Hepatocyte (in vitro differentiated cells): Measurements from ENCODE around the gene PEX11B. TPM values are rescaled to one million over a fixed set of nuclear protein-coding genes. Genes with fewer than 3 reads are reported as not detected.

Experiments
- DNase-seq: peaks from one replicate; pipeline ENCODE4 v3.0.0-alpha.2; 2016; ENCODE audit warnings: low spot score
- H2AFZ ChIP-seq: fragments of 200-600 bp; sonication (generic); 2 replicates; pipeline ENCODE4 v1.6.0; 2016; ENCODE audit warnings: antibody characterized with exemption, mild to moderate bottlenecking
- H3K27ac ChIP-seq: fragments of 200-600 bp; sonication (generic); 2 replicates; pipeline ENCODE4 v1.5.1; 2016; ENCODE audit warnings: mild to moderate bottlenecking
- H3K27me3 ChIP-seq: fragments of 200-600 bp; sonication (generic); 2 replicates; pipeline ENCODE4 v1.6.1; 2016
- H3K36me3 ChIP-seq: fragments of 200-600 bp; sonication (generic); replicated peaks from 2 replicates; pipeline ENCODE4 v1.5.1; 2016; ENCODE audit warnings: low read depth; ENCODE audit not compliant: insufficient read depth
- H3K4me1 ChIP-seq: fragments of 200-600 bp; sonication (generic); 2 replicates; pipeline ENCODE4 v1.5.1; 2016; ENCODE audit warnings: mild to moderate bottlenecking, moderate library complexity; ENCODE audit not compliant: insufficient read depth
- H3K4me2 ChIP-seq: fragments of 200-600 bp; sonication (generic); 2 replicates; pipeline ENCODE4 v1.6.0; 2016
- H3K4me3 ChIP-seq: fragments of 200-600 bp; sonication (generic); 2 replicates; pipeline ENCODE4 v1.5.1; 2016; ENCODE audit warnings: mild to moderate bottlenecking
- H3K79me2 ChIP-seq: fragments of 200-600 bp; sonication (generic); 2 replicates; pipeline ENCODE4 v1.6.0; 2017; ENCODE audit warnings: mild to moderate bottlenecking
- H3K9me2 ChIP-seq: fragments of 200-600 bp; sonication (generic); replicated peaks from 2 replicates; pipeline ENCODE4 v1.6.0; 2017; ENCODE audit warnings: mild to moderate bottlenecking; ENCODE audit not compliant: insufficient read depth
- H3K9me3 ChIP-seq: fragments of 200-600 bp; sonication (generic); 2 replicates; pipeline ENCODE4 v1.5.1; 2016; ENCODE audit warnings: low read depth, mild to moderate bottlenecking
- H4K20me1 ChIP-seq: fragments of 200-600 bp; sonication (generic); 2 replicates; pipeline ENCODE4 v1.6.0; 2016; ENCODE audit warnings: mild to moderate bottlenecking; ENCODE audit not compliant: insufficient read depth, poor library complexity, severe bottlenecking
- EZH2 ChIP-seq: fragments of 200-600 bp; sonication (generic); IDR thresholded peaks from 2 replicates; pipeline ENCODE4 v1.6.1; 2016; ENCODE audit warnings: antibody characterized with exemption, mild to moderate bottlenecking, borderline replicate concordance
- EZH2phosphoT487 ChIP-seq: fragments of 200-600 bp; sonication (generic); IDR thresholded peaks from one replicate; pipeline ENCODE4 v1.6.1; 2018; ENCODE audit warnings: antibody characterized with exemption, mild to moderate bottlenecking, low read depth, moderate library complexity; ENCODE audit not compliant: unreplicated experiment, severe bottlenecking
- WGBS: methylation state at CpG from one replicate; pipeline ENCODE4 v1.1.6; 2016; ENCODE audit warnings: low lambda C conversion rate; ENCODE audit errors: missing lambda C conversion rate; 5-methylcytosine and 5-hydroxymethylcytosine counted together
- polyA plus RNA-seq: library from polyadenylated mRNA; unstranded; fragments of >200 nt; fragmentation: Nextera tagmentation; extraction: Ambion mirVana; gene quantifications from 2 replicates; pipeline ENCODE4 v1.2.1, GENCODE V29; 2016
- total RNA-seq: library from RNA; depleted of rRNA; stranded (reverse); fragments of >200 nt; gene quantifications from 2 replicates; pipeline ENCODE4 v1.2.3, GENCODE V29; 2014
- TF ChIP-seq, protein P1 (sequence below): fragments of 200-600 bp; sonication (generic); IDR thresholded peaks from 2 replicates; pipeline ENCODE4 v1.5.1; 2016; ENCODE audit warnings: antibody characterized with exemption, mild to moderate bottlenecking; ENCODE audit not compliant: poor library complexity

PEX11B gene
- total and polyA plus RNA-seq, 2 experiments from 2014 or later = 28.1 to 30.4 TPM

DNA sequence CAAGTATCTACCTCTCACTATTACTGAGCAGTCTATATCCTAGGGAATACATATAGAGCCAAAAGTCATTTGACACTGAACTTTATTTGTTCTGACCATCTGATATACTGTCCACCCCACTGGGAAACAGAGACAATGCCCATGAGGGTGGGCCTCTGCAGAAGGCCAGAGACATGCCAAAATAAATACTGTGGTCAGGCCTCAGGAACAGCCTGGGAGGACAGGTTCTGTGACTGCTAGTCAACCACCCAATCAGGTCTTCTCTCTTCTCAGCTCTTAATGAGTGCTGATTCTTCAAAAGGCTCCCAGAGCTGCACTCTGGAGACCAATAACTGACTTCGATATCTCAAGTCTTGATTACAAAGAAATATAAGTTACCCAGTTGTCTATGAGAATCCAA, 27.4 kb downstream of the PEX11B start:
- Histone ChIP-seq H4K20me1 (no peaks in the 10 kb centered on the region), H3K4me2 (peak overlapping the region; percentile 50), H3K4me3 (no peak overlapping the region), H3K4me1 (peaks cover 18% of the 10 kb centered on the region), H3K9me3 (no peaks in the 10 kb centered on the region), H3K79me2 (no peaks in the 10 kb centered on the region), H2AFZ (peak overlapping the region; percentile 5), H3K27me3 (no peaks in the 10 kb centered on the region), H3K27ac (peak overlapping the region; percentile 94), H3K36me3 (no peaks in the 10 kb centered on the region), H3K9me2 (no peaks in the 10 kb centered on the region)
- 67% methylated on average over 1 of the region's 1 CpG for WGBS
- TF ChIP-seq, protein P1, sequence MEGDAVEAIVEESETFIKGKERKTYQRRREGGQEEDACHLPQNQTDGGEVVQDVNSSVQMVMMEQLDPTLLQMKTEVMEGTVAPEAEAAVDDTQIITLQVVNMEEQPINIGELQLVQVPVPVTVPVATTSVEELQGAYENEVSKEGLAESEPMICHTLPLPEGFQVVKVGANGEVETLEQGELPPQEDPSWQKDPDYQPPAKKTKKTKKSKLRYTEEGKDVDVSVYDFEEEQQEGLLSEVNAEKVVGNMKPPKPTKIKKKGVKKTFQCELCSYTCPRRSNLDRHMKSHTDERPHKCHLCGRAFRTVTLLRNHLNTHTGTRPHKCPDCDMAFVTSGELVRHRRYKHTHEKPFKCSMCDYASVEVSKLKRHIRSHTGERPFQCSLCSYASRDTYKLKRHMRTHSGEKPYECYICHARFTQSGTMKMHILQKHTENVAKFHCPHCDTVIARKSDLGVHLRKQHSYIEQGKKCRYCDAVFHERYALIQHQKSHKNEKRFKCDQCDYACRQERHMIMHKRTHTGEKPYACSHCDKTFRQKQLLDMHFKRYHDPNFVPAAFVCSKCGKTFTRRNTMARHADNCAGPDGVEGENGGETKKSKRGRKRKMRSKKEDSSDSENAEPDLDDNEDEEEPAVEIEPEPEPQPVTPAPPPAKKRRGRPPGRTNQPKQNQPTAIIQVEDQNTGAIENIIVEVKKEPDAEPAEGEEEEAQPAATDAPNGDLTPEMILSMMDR = no peak
- TF ChIP-seq EZH2 = no peak
- no peak for TF ChIP-seq EZH2phosphoT487
- no peak for DNase-seq

DNA sequence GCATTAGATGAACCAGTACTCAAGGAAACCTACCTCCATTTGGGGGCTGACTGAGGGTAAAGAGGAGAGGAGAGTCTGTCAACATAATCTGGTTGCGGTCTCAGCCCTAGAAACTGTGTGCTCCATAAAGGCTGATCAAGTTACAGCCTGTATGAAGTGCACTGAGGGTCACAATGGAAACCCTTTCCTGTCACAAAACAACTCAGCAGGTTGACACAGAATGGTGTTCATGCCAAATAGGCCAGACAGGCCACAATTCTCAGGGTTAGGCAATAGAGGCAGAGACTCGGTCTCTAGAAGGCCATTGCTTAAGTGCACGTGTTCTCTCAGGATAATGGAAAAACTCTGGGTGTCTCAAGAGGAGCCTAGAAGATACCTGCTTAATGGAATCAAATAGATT, 28.8 kb downstream of the PEX11B start:
- no peak overlapping the region for H2AFZ ChIP-seq
- H3K27me3 ChIP-seq = peaks cover 6% of the 10 kb centered on the region
- no peaks in the 10 kb centered on the region for H4K20me1 ChIP-seq
- WGBS = 83% methylated on average over 3 of the region's 3 CpGs
- H3K9me2 ChIP-seq = no peaks in the 10 kb centered on the region
- no peaks in the 10 kb centered on the region for H3K36me3 ChIP-seq
- H3K27ac ChIP-seq = no peak overlapping the region
- H3K4me1 ChIP-seq = peaks cover 19% of the 10 kb centered on the region
- DNase-seq = no peak
- H3K4me3 ChIP-seq = no peak overlapping the region
- no peaks in the 10 kb centered on the region for H3K9me3 ChIP-seq
- H3K4me2 ChIP-seq = no peak overlapping the region
- H3K79me2 ChIP-seq = no peaks in the 10 kb centered on the region
- TF ChIP-seq, protein P1 = no peak
- TF ChIP-seq EZH2 (no peak), EZH2phosphoT487 (no peak)

DNA sequence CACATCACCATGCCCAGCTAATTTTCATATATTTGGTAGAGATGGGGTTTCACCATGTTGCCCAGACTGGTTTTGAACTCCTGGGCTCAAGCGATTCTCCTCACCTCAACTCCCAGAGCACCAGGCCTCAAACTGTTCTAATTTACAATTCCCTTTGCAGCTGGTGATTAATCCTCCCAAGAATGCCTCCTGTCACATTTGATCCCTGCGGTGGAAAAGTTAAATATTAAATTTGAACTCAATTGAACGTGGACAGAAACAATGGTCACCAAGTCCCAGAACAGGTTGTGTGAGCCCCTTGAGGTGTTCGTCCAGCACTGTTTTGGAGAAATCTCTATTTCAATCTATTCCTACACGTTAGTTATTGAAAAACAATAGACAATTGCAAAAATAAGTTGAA, 30.9 kb downstream of the PEX11B start:
- Histone ChIP-seq H3K27ac (no peak overlapping the region), H3K27me3 (peaks cover 20% of the 10 kb centered on the region), H3K9me3 (no peaks in the 10 kb centered on the region), H2AFZ (no peak overlapping the region), H3K4me3 (no peak overlapping the region), H3K79me2 (no peaks in the 10 kb centered on the region), H4K20me1 (no peaks in the 10 kb centered on the region), H3K4me2 (no peak overlapping the region), H3K4me1 (peaks cover 16% of the 10 kb centered on the region), H3K9me2 (no peaks in the 10 kb centered on the region), H3K36me3 (no peaks in the 10 kb centered on the region)
- WGBS = 65% methylated on average over 5 of the region's 5 CpGs
- TF ChIP-seq, protein P1 = no peak
- TF ChIP-seq EZH2phosphoT487 (no peak), EZH2 (no peak)
- no peak for DNase-seq

GRCh38 chr1:145886816-145887215, 31.7 kb downstream of the PEX11B start:
- no peak overlapping the region for H3K4me2 ChIP-seq
- H4K20me1 ChIP-seq = no peaks in the 10 kb centered on the region
- H3K79me2 ChIP-seq = no peaks in the 10 kb centered on the region
- H3K27me3 ChIP-seq = peaks cover 20% of the 10 kb centered on the region
- H3K9me2 ChIP-seq = no peaks in the 10 kb centered on the region
- TF ChIP-seq EZH2 (no peak), EZH2phosphoT487 (no peak)
- TF ChIP-seq, protein P1 = no peak
- no peak overlapping the region for H2AFZ ChIP-seq
- no peak for DNase-seq
- H3K36me3 ChIP-seq = no peaks in the 10 kb centered on the region
- no peak overlapping the region for H3K27ac ChIP-seq
- WGBS = 62% methylated on average over 8 of the region's 8 CpGs
- H3K4me1 ChIP-seq = peaks cover 12% of the 10 kb centered on the region
- no peaks in the 10 kb centered on the region for H3K9me3 ChIP-seq
- no peak overlapping the region for H3K4me3 ChIP-seq
